Kidney (tissue), 14 donors: ENCODE data around the gene CCDC175. TPM values are rescaled to one million over a fixed set of nuclear protein-coding genes. Genes with fewer than 3 reads are reported as not detected.

Experiments used
- DNase-seq, 5 donors: peaks; one replicate each; pipeline ENCODE4 v3.0.0-alpha.2; 2013 to 2020
- FAIRE-seq: peaks from 2 replicates; lab custom pipeline; 2012; peaks lifted over from hg19 to GRCh38; lab: Jason Lieb, UNC
- H3K27ac ChIP-seq, 2 donors: one replicate each; pipeline ENCODE4 v1.7.0; 2013; ENCODE audit warnings: low read depth in 2 of 2, low read length in 2 of 2, inconsistent platforms in 1 of 2
- H3K27me3 ChIP-seq: one replicate; pipeline ENCODE4 v1.7.1; 2013; ENCODE audit warnings: low read length, inconsistent platforms; ENCODE audit not compliant: control insufficient read depth, insufficient read depth
- H3K36me3 ChIP-seq, 3 donors: one replicate each; pipeline versions ENCODE4 v1.7.0 to v1.7.1; 2013; ENCODE audit warnings: low read length in 3 of 3, control low read depth in 1 of 3, inconsistent platforms in 1 of 3; ENCODE audit not compliant: insufficient read depth in 3 of 3, control insufficient read depth in 2 of 3
- H3K4me1 ChIP-seq, 3 donors: one replicate each; pipeline versions ENCODE4 v1.7.0 to v1.7.1; 2013; ENCODE audit warnings: low read length in 3 of 3, inconsistent platforms in 1 of 3, low read depth in 1 of 3; ENCODE audit not compliant: control insufficient read depth in 2 of 3, insufficient read depth in 2 of 3
- H3K4me3 ChIP-seq, 3 donors: one replicate each; pipeline versions ENCODE4 v1.7.0 to v1.8.1; 2013; ENCODE audit warnings: low read length in 3 of 3, control low read depth in 1 of 3, inconsistent platforms in 1 of 3
- H3K9ac ChIP-seq, 3 donors: one replicate each; pipeline versions ENCODE4 v1.7.0 to v1.7.1; 2013; ENCODE audit warnings: low read length in 3 of 3, control low read depth in 1 of 3, inconsistent platforms in 1 of 3
- H3K9me3 ChIP-seq, 3 donors: one replicate each; pipeline versions ENCODE4 v1.7.0 to v1.7.1; 2013; ENCODE audit warnings: low read length in 3 of 3, control low read depth in 1 of 3, inconsistent platforms in 1 of 3; ENCODE audit not compliant: control insufficient read depth in 2 of 3, insufficient read depth in 1 of 3
- intact Hi-C: fragments of 100-400 bp; cut with DNase I; formaldehyde crosslinking; loops from one replicate; pipeline ENCODE4 v1.11.1; 2022
- polyA plus RNA-seq: library from polyadenylated mRNA; stranded (reverse); fragments of 350-450 nt; fragmentation: Illumina TruSeq; extraction: RNeasy Lipid Tissue Mini Kit (QIAGEN cat#74804); gene quantifications from one replicate; pipeline ENCODE4 v1.2.3, GENCODE V29; 2014; ENCODE audit warnings: low read depth, low replicate concordance; ENCODE audit not compliant: insufficient read depth
- total RNA-seq: library from RNA; stranded (reverse); fragmentation: NEBNext Ultra II Directional; extraction: Animal tissue kit (Norgen Biotek cat#: 25700); gene quantifications from one replicate; pipeline ENCODE4 v1.2.1, GENCODE V29; 2021
- TF ChIP-seq, protein P1 (sequence below): IDR thresholded peaks from 3 replicates; pipeline ENCODE4 v1.5.1; 2012; ENCODE audit warnings: mild to moderate bottlenecking, moderate library complexity, borderline replicate concordance; ENCODE audit not compliant: insufficient read depth; ENCODE audit errors: extremely low read depth
- donor health status: control.
- donor health status: control.
- donor health status: control.
- donor health status: control.
- donor health status: control.
- donor health status: DM: yes; HTN: yes; CAD: no.
- donor health status: Normal renal cell carcinoma (clear cell type).

CCDC175 gene
- total and polyA plus RNA-seq, 2 donors from 2014 or later, result not detected

- H3K9ac ChIP-seq, result no peak overlapping the region
- no peaks in the 10 kb centered on the region for H3K27me3 ChIP-seq
- no peaks in the 10 kb centered on the region for H3K4me1 ChIP-seq
- no peak overlapping the region for H3K4me3 ChIP-seq
- FAIRE-seq (no peak), DNase-seq (no peak)
- H3K27ac ChIP-seq, result no peak overlapping the region
- TF ChIP-seq, protein P1, sequence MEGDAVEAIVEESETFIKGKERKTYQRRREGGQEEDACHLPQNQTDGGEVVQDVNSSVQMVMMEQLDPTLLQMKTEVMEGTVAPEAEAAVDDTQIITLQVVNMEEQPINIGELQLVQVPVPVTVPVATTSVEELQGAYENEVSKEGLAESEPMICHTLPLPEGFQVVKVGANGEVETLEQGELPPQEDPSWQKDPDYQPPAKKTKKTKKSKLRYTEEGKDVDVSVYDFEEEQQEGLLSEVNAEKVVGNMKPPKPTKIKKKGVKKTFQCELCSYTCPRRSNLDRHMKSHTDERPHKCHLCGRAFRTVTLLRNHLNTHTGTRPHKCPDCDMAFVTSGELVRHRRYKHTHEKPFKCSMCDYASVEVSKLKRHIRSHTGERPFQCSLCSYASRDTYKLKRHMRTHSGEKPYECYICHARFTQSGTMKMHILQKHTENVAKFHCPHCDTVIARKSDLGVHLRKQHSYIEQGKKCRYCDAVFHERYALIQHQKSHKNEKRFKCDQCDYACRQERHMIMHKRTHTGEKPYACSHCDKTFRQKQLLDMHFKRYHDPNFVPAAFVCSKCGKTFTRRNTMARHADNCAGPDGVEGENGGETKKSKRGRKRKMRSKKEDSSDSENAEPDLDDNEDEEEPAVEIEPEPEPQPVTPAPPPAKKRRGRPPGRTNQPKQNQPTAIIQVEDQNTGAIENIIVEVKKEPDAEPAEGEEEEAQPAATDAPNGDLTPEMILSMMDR, result no peak
- no peaks in the 10 kb centered on the region for H3K9me3 ChIP-seq
- no peaks in the 10 kb centered on the region for H3K36me3 ChIP-seq
- intact Hi-C loops, result no loop called here
These were observed 15.2 kb upstream of the CCDC175 start for GRCh38 chr14:59591641-59592370.

GRCh38 chr14:59588101-59588500 lies 11.5 kb upstream of the CCDC175 start:
- intact Hi-C loops, result no loop called here
- H3K4me1 ChIP-seq, result no peaks in the 10 kb centered on the region
- H3K27me3 ChIP-seq, result no peaks in the 10 kb centered on the region
- H3K9me3 ChIP-seq, result no peaks in the 10 kb centered on the region
- no peak overlapping the region for H3K9ac ChIP-seq
- TF ChIP-seq, protein P1, result no peak
- no peaks in the 10 kb centered on the region for H3K36me3 ChIP-seq
- no peak overlapping the region for H3K4me3 ChIP-seq
- H3K27ac ChIP-seq, result no peak overlapping the region
- FAIRE-seq, result no peak
- DNase-seq, result no peak

DNA sequence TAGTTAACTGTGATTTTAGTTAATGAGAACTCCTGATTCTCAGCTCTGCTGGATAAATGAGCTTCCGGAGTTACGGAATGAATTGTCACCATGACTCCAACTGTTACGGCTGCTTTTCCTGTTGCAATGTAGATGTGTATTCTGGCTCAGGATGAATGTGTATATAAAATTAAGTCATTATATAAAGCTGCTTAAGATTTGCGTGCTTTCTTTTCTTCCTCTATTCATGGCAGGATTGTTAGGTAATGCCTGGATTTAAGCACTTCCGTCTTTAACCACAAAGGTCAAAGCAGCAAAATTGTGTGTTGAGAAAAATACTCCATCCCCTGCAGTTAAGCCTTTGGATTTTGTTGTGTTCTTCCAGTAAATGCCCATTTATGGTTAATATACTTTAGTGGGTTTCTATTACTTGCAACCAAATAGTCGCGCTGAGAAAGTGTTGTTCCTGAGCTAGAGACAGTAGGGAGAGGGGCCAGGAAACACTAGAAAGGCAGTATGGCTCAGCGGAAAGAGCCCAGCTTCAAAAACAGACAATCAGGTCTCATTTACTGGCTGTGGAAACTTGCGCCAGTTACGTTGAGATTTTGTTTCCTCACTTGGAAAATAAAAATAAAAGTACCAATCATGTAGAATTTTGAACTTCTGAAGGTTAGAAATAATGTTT lies 9.4 kb upstream of the CCDC175 start:
- TF ChIP-seq, protein P1, result no peak
- Histone ChIP-seq H3K27ac (no peak overlapping the region), H3K36me3 (no peaks in the 10 kb centered on the region), H3K27me3 (no peaks in the 10 kb centered on the region), H3K4me3 (no peak overlapping the region), H3K9ac (no peak overlapping the region), H3K9me3 (no peaks in the 10 kb centered on the region), H3K4me1 (no peaks in the 10 kb centered on the region)
- intact Hi-C loops, result no loop called here
- FAIRE-seq (no peak), DNase-seq (peak in 1 of 5 donors; percentile 35)
